Trophoblast cell (in vitro differentiated cells and primary cell): Measurements from ENCODE around the gene SEC24C.
"Not testable (repeated sequence)": the region's sequence is repeated elsewhere in the genome, so short reads cannot be mapped to it uniquely, and the experiment has no call there.

ENCODE experiments used
- DNase-seq, 2 donors: peaks; one replicate each; pipeline ENCODE4 v3.0.0-alpha.2; 2016
- H2AFZ ChIP-seq: 2 replicates; pipeline ENCODE4 v1.6.1; 2013; ENCODE audit warnings: low read length, moderate library complexity, mild to moderate bottlenecking; ENCODE audit not compliant: insufficient read depth, poor library complexity
- H2AK5ac ChIP-seq: 2 replicates; pipeline ENCODE4 v1.6.1; 2013; ENCODE audit warnings: mild to moderate bottlenecking, low read length
- H2BK120ac ChIP-seq: 2 replicates; pipeline ENCODE4 v1.6.1; 2013; ENCODE audit warnings: low read length, mild to moderate bottlenecking, moderate library complexity; ENCODE audit not compliant: insufficient read depth, poor library complexity
- H2BK12ac ChIP-seq: 2 replicates; pipeline ENCODE4 v1.6.1; 2013; ENCODE audit warnings: mild to moderate bottlenecking, low read length, moderate library complexity
- H2BK5ac ChIP-seq: 2 replicates; pipeline ENCODE4 v1.6.1; 2013; ENCODE audit warnings: low read length, low read depth, moderate library complexity, mild to moderate bottlenecking; ENCODE audit not compliant: poor library complexity
- H3K14ac ChIP-seq: 2 replicates; pipeline ENCODE4 v1.6.1; 2013; ENCODE audit warnings: mild to moderate bottlenecking, low read length
- H3K18ac ChIP-seq: 2 replicates; pipeline ENCODE4 v1.6.1; 2013; ENCODE audit warnings: mild to moderate bottlenecking, low read length
- H3K23ac ChIP-seq: 2 replicates; pipeline ENCODE4 v1.6.1; 2013; ENCODE audit warnings: low read length
- H3K27ac ChIP-seq: 2 replicates; pipeline ENCODE4 v1.5.1; 2013; ENCODE audit warnings: low read depth, mild to moderate bottlenecking, inconsistent platforms, low read length, moderate library complexity
- H3K27me3 ChIP-seq: 2 replicates; pipeline ENCODE4 v1.6.1; 2013; ENCODE audit warnings: inconsistent platforms, mild to moderate bottlenecking, low read length, moderate library complexity; ENCODE audit not compliant: insufficient read depth
- H3K36me3 ChIP-seq, 2 experiments: 1 replicate in 1 of 2; 2 replicates in 1 of 2; pipeline ENCODE4 v1.6.1; 2013; ENCODE audit warnings: low read length in 2 of 2, mild to moderate bottlenecking in 2 of 2, moderate library complexity in 1 of 2; ENCODE audit not compliant: insufficient read depth in 2 of 2, control insufficient read depth in 1 of 2
- H3K4ac ChIP-seq: 2 replicates; pipeline ENCODE4 v1.6.1; 2013; ENCODE audit warnings: low read depth, mild to moderate bottlenecking, low read length, moderate library complexity
- H3K4me1 ChIP-seq, 2 experiments: 1 replicate in 1 of 2; 2 replicates in 1 of 2; pipeline ENCODE4 v1.6.1; 2013; ENCODE audit warnings: low read length in 2 of 2, mild to moderate bottlenecking in 2 of 2, moderate library complexity in 1 of 2; ENCODE audit not compliant: insufficient read depth in 2 of 2, control insufficient read depth in 1 of 2
- H3K4me2 ChIP-seq: 2 replicates; pipeline ENCODE4 v1.6.1; 2013; ENCODE audit warnings: inconsistent platforms, mild to moderate bottlenecking, low read length, moderate library complexity
- H3K4me3 ChIP-seq: 2 replicates; pipeline ENCODE4 v1.5.1; 2013; ENCODE audit warnings: mild to moderate bottlenecking, low read depth, low read length, inconsistent platforms
- H3K79me1 ChIP-seq: one replicate; pipeline ENCODE4 v1.6.1; 2013; ENCODE audit warnings: low read length
- H3K79me2 ChIP-seq: 2 replicates; pipeline ENCODE4 v1.6.1; 2013; ENCODE audit warnings: low read length, mild to moderate bottlenecking; ENCODE audit not compliant: control insufficient read depth, insufficient read depth, poor library complexity
- H3K9ac ChIP-seq: 2 replicates; pipeline ENCODE4 v1.6.1; 2013; ENCODE audit warnings: mild to moderate bottlenecking, low read length
- H3K9me3 ChIP-seq: 2 replicates; pipeline ENCODE4 v1.6.1; 2013; ENCODE audit warnings: low read depth, mild to moderate bottlenecking, control low read depth, inconsistent platforms, low read length; ENCODE audit not compliant: insufficient read depth
- H4K12ac ChIP-seq: 2 replicates; pipeline ENCODE4 v1.6.1; 2013; ENCODE audit warnings: low read depth, mild to moderate bottlenecking, low read length, moderate library complexity
- H4K8ac ChIP-seq: 2 replicates; pipeline ENCODE4 v1.6.1; 2013; ENCODE audit warnings: low read depth, mild to moderate bottlenecking, low read length, moderate library complexity
- H4K91ac ChIP-seq: one replicate; pipeline ENCODE4 v1.6.1; 2013; ENCODE audit warnings: low read depth, mild to moderate bottlenecking, low read length, moderate library complexity
- WGBS: extraction: QIAGEN DNeasy Blood & Tissue Kit; methylation state at CpG from one replicate; pipeline ENCODE4 v1.1.7; 2013; ENCODE audit warnings: missing lambda C conversion rate; ENCODE audit not compliant: insufficient read length, insufficient coverage; ENCODE audit errors: extremely low coverage; 5-methylcytosine and 5-hydroxymethylcytosine counted together

The SEC24C gene

GRCh38 chr10:73795491-73795890, 51.3 kb downstream of the SEC24C start:
- H3K4me2 ChIP-seq, H3K18ac ChIP-seq, H4K91ac ChIP-seq, H3K4me1 ChIP-seq, H3K79me2 ChIP-seq, H3K14ac ChIP-seq, H2AFZ ChIP-seq, H2BK5ac ChIP-seq, H2BK120ac ChIP-seq, H3K9me3 ChIP-seq, H2AK5ac ChIP-seq, DNase-seq, H4K12ac ChIP-seq, H3K4me3 ChIP-seq, H2BK12ac ChIP-seq, H3K23ac ChIP-seq, H3K79me1 ChIP-seq, H3K9ac ChIP-seq, H3K27ac ChIP-seq, H4K8ac ChIP-seq, H3K27me3 ChIP-seq, H3K4ac ChIP-seq: not testable (repeated sequence)
- WGBS = no CpG with 5 or more reads among the region's 10 CpGs
- H3K36me3 ChIP-seq = peaks cover 82 to 89% of the 10 kb centered on the region in 2 experiments

- not testable (repeated sequence) for H3K9ac ChIP-seq, H3K4me3 ChIP-seq, H3K9me3 ChIP-seq, H2BK12ac ChIP-seq, H3K23ac ChIP-seq, H2BK120ac ChIP-seq, H3K27ac ChIP-seq, H4K91ac ChIP-seq, H2AFZ ChIP-seq, H4K8ac ChIP-seq, H4K12ac ChIP-seq, DNase-seq, H3K4me2 ChIP-seq, H3K27me3 ChIP-seq, H3K14ac ChIP-seq, H3K4ac ChIP-seq, H3K79me1 ChIP-seq, H3K79me2 ChIP-seq, H2AK5ac ChIP-seq, H3K4me1 ChIP-seq, H3K18ac ChIP-seq, H2BK5ac ChIP-seq
- WGBS = no CpG with 5 or more reads among the region's 8 CpGs
- H3K36me3 ChIP-seq = peaks cover 84 to 91% of the 10 kb centered on the region in 2 experiments
Measured at GRCh38 chr10:73796035-73796434, 51.9 kb downstream of the SEC24C start.

DNA sequence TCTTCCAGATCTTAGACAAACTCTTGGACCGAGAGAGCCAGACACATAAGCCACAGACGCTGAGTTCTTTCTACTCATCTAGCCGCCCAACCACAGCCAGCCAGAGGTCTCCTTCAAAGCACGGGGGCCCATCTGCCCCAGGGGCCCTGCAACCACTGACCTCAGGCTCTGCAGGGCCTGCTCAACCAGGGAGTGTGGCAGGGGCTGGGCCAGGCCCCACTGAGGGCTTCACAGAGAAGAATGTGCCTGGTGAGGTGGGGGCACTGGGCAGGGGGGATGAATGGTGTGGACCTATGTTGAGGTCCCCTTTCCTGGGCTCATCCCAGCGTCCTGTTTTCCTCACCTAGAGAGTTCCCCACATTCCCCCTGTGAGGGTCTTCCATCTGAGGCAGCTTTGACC, 52.6 kb downstream of the SEC24C start:
- no CpG with 5 or more reads among the region's 5 CpGs for WGBS
- Histone ChIP-seq H2BK12ac (no peak overlapping the region), H3K4me3 (no peak overlapping the region), H4K91ac (no peak overlapping the region), H2AK5ac (no peak overlapping the region), H3K27ac (no peak overlapping the region), H3K4ac (no peak overlapping the region), H3K27me3 (no peaks in the 10 kb centered on the region), H4K12ac (no peak overlapping the region), H3K79me1 (no peaks in the 10 kb centered on the region), H2AFZ (no peak overlapping the region), H3K4me2 (no peak overlapping the region), H3K36me3 (peaks cover 82 to 91% of the 10 kb centered on the region in 2 experiments), H2BK5ac (no peak overlapping the region), H2BK120ac (no peak overlapping the region), H3K18ac (no peak overlapping the region), H3K79me2 (no peaks in the 10 kb centered on the region), H3K9me3 (no peaks in the 10 kb centered on the region), H3K23ac (no peak overlapping the region), H3K4me1 (no peaks in the 10 kb centered on the region), H3K14ac (no peak overlapping the region), H4K8ac (no peak overlapping the region), H3K9ac (no peak overlapping the region)
- no peak for DNase-seq

DNA sequence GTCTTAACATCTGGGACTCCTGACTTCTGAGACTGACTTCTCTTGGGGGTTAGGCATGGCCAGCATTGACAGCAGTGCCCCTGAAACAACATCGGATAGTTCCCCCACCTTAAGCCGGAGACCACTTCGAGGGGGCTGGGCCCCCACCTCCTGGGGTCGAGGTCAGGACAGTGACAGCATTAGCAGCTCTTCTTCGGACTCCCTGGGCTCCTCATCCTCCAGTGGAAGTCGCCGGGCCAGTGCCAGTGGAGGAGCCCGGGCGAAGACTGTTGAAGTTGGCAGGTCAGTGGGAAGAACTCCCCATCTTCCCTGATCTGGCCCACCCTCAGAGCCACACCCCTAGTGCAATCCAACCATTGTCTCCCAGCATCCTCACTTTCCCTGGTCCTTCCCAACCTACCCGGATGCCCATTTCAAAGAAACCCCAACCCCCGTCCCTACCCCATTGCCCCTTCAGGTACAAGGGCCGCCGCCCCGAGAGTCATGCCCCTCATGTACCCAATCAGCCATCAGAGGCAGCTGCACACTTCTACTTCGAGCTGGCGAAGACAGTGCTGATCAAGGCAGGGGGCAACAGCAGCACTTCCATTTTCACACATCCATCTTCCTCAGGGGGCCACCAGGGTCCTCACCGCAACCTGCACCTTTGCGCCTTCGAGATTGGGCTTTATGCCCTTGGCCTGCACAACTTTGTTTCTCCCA, 53.3 kb downstream of the SEC24C start:
- Histone ChIP-seq H3K9me3 (no peaks in the 10 kb centered on the region), H2BK12ac (no peak overlapping the region), H3K4me1 (no peaks in the 10 kb centered on the region), H3K27me3 (no peaks in the 10 kb centered on the region), H2AFZ (no peak overlapping the region), H3K79me2 (no peaks in the 10 kb centered on the region), H3K23ac (no peak overlapping the region), H2BK5ac (no peak overlapping the region), H3K27ac (no peak overlapping the region), H3K4me2 (no peak overlapping the region), H3K79me1 (no peaks in the 10 kb centered on the region), H3K9ac (no peak overlapping the region), H4K8ac (no peak overlapping the region), H4K91ac (no peak overlapping the region), H3K4ac (no peak overlapping the region), H2BK120ac (no peak overlapping the region), H3K18ac (no peak overlapping the region), H3K36me3 (peaks cover 81 to 91% of the 10 kb centered on the region in 2 experiments), H2AK5ac (no peak overlapping the region), H4K12ac (no peak overlapping the region), H3K14ac (no peak overlapping the region), H3K4me3 (no peak overlapping the region)
- WGBS = no CpG with 5 or more reads among the region's 19 CpGs
- no peak for DNase-seq
